Activated CD8-positive, alpha-beta T cell treated with anti-CD3 and anti-CD28 coated beads for 36 hours (primary cell): ENCODE measurements around the gene CRAT. TPM values are rescaled to one million over a fixed set of nuclear protein-coding genes. Genes with fewer than 3 reads are reported as not detected.
A peak's percentile ranks its signal among the peaks of the same experiment; 100 is the strongest.

Experiments
- ATAC-seq: fragments of 200-7000 bp; cut with Tn5 transposase; one replicate; pipeline ENCODE4 v1.10.0; 2021; ENCODE audit warnings: mild to moderate bottlenecking, moderate library complexity
- CTCF ChIA-PET: fragments of 350-600 bp; sonication (Branson Sonifier 250); formaldehyde crosslinking; loops from one replicate; lab custom pipeline; 2021; ENCODE audit warnings: antibody characterized with exemption; lab: Charles Lee
- POLR2A ChIA-PET: fragments of 350-600 bp; sonication (Branson Sonifier 250); formaldehyde crosslinking; loops from one replicate; lab custom pipeline; 2021; ENCODE audit warnings: antibody characterized with exemption; lab: Charles Lee
- DNase-seq: peaks from one replicate; pipeline ENCODE4 v3.0.0-alpha.2; 2020
- H3K27ac Mint-ChIP-seq: one replicate; pipeline ENCODE4 v1.8.0; 2021; ENCODE audit warnings: mild to moderate bottlenecking, mixed read lengths
- H3K27me3 Mint-ChIP-seq: one replicate; pipeline ENCODE4 v1.8.0; 2021; ENCODE audit warnings: mixed read lengths
- H3K36me3 Mint-ChIP-seq: one replicate; pipeline ENCODE4 v1.8.0; 2021; ENCODE audit warnings: low read depth, mixed read lengths
- H3K4me1 Mint-ChIP-seq: one replicate; pipeline ENCODE4 v1.8.0; 2021; ENCODE audit warnings: low read depth, mixed read lengths
- H3K4me3 Mint-ChIP-seq: one replicate; pipeline ENCODE4 v1.8.0; 2021; ENCODE audit warnings: mild to moderate bottlenecking, moderate library complexity, mixed read lengths
- H3K9me3 Mint-ChIP-seq: one replicate; pipeline ENCODE4 v1.8.0; 2021; ENCODE audit warnings: mixed read lengths
- CTCF ChIP-seq: fragments of 200-600 bp; IDR thresholded peaks from one replicate; pipeline ENCODE4 v1.8.0; 2022; ENCODE audit warnings: antibody characterized with exemption, mild to moderate bottlenecking
- intact Hi-C: fragments of 100-400 bp; cut with micrococcal nuclease; formaldehyde crosslinking; loops from one replicate; pipeline ENCODE4 v1.10.0; 2022
- total RNA-seq, 2 experiments: library from RNA; stranded (reverse); gene quantifications; one replicate each; pipeline ENCODE4 v1.2.3, GENCODE V29; 2021

Gene CRAT
- total RNA-seq, 2 experiments from 2014 or later, result 11.8 to 12.7 TPM

GRCh38 chr9:129074106-129074505, 36.5 kb downstream of the CRAT start:
- ChIA-PET POLR2A (interaction anchor here (0.7 kb wide), 1 partner anchor 9 kb away, joined by 3 read pairs; no protein-coding TSS in a partner anchor), CTCF (no interaction called here)
- no peak for TF ChIP-seq CTCF
- intact Hi-C loops, result no loop called here
- DNase-seq (no peak), ATAC-seq (no peak)
- Mint-ChIP-seq H3K27ac (peak overlapping the region; percentile 59), H3K9me3 (no peaks in the 10 kb centered on the region), H3K4me1 (peaks cover 34% of the 10 kb centered on the region), H3K27me3 (no peaks in the 10 kb centered on the region), H3K36me3 (peaks cover 3% of the 10 kb centered on the region), H3K4me3 (no peak overlapping the region)

GRCh38 chr9:129073404-129073803, 37.2 kb downstream of the CRAT start:
- Mint-ChIP-seq H3K36me3 (peaks cover 8% of the 10 kb centered on the region), H3K27ac (peak overlapping the region; percentile 63), H3K27me3 (no peaks in the 10 kb centered on the region), H3K4me3 (no peak overlapping the region), H3K9me3 (no peaks in the 10 kb centered on the region), H3K4me1 (peaks cover 41% of the 10 kb centered on the region)
- ATAC-seq, result no peak
- CTCF ChIA-PET, result no interaction called here
- intact Hi-C loops, result no loop called here
- POLR2A ChIA-PET, result no interaction called here
- no peak for DNase-seq
- no peak for TF ChIP-seq CTCF

- peak overlapping the region; percentile 61 for H3K27ac Mint-ChIP-seq
- peaks cover 10% of the 10 kb centered on the region for H3K36me3 Mint-ChIP-seq
- intact Hi-C loops, result no loop called here
- ChIA-PET POLR2A (no interaction called here), CTCF (no interaction called here)
- ATAC-seq (no peak), DNase-seq (no peak)
- no peaks in the 10 kb centered on the region for H3K9me3 Mint-ChIP-seq
- H3K4me1 Mint-ChIP-seq, result peaks cover 45% of the 10 kb centered on the region
- no peaks in the 10 kb centered on the region for H3K27me3 Mint-ChIP-seq
- TF ChIP-seq CTCF, result no peak
- H3K4me3 Mint-ChIP-seq, result no peak overlapping the region
These were observed 38.4 kb downstream of the CRAT start for GRCh38 chr9:129072171-129072570.

GRCh38 chr9:129071526-129072126, 39.0 kb downstream of the CRAT start:
- no peak for TF ChIP-seq CTCF
- intact Hi-C loops, result no loop called here
- CTCF ChIA-PET, result no interaction called here
- H3K27me3 Mint-ChIP-seq, result no peaks in the 10 kb centered on the region
- peaks cover 45% of the 10 kb centered on the region for H3K4me1 Mint-ChIP-seq
- ATAC-seq (no peak), DNase-seq (peak; percentile 66)
- no peaks in the 10 kb centered on the region for H3K9me3 Mint-ChIP-seq
- peak overlapping the region; percentile 61 for H3K27ac Mint-ChIP-seq
- no peak overlapping the region for H3K4me3 Mint-ChIP-seq
- POLR2A ChIA-PET, result no interaction called here
- peaks cover 10% of the 10 kb centered on the region for H3K36me3 Mint-ChIP-seq

GRCh38 chr9:129070696-129071525, 39.7 kb downstream of the CRAT start:
- Mint-ChIP-seq H3K4me1 (peaks cover 45% of the 10 kb centered on the region), H3K36me3 (peaks cover 11% of the 10 kb centered on the region), H3K27me3 (no peaks in the 10 kb centered on the region), H3K27ac (no peak overlapping the region), H3K4me3 (no peak overlapping the region), H3K9me3 (no peaks in the 10 kb centered on the region)
- TF ChIP-seq CTCF, result no peak
- ChIA-PET CTCF (no interaction called here), POLR2A (interaction anchor here (1.5 kb wide), 1 partner anchor 9 kb away, joined by 5 read pairs; the partner anchor contains the start of gene DOLPP1)
- DNase-seq (no peak), ATAC-seq (no peak)
- intact Hi-C loops, result no loop called here
